GM21825 (cell line): ENCODE measurements around the gene ITGB1BP1.
A peak's percentile ranks its signal among the peaks of the same experiment; 100 is the strongest.

Experiments
- ATAC-seq: cut with Tn5 transposase; IDR thresholded peaks from one replicate; pipeline ENCODE4 v1.9.1; 2021; ENCODE audit warnings: mild to moderate bottlenecking, moderate library complexity; ENCODE audit not compliant: unreplicated experiment

Gene ITGB1BP1

GRCh38 chr2:9428965-9429577, 5.7 kb upstream of the ITGB1BP1 start:
- no peak for ATAC-seq

- no peak for ATAC-seq
These were observed 1.3 kb upstream of the ITGB1BP1 start for GRCh38 chr2:9424447-9425164.

GRCh38 chr2:9423922-9424272, 569 bp upstream of the ITGB1BP1 start:
- peak; percentile 4 for ATAC-seq

- peak; percentile 28 for ATAC-seq
These were observed 818 bp downstream of the ITGB1BP1 start for GRCh38 chr2:9422321-9423099.

GRCh38 chr2:9420495-9420894, 2.8 kb downstream of the ITGB1BP1 start:
- ATAC-seq, result no peak

- ATAC-seq, result no peak
These were observed 3.8 kb downstream of the ITGB1BP1 start for GRCh38 chr2:9419541-9419940.

- no peak for ATAC-seq
These were observed 4.6 kb downstream of the ITGB1BP1 start for GRCh38 chr2:9418746-9419145.

- ATAC-seq, result no peak
These were observed 5.6 kb downstream of the ITGB1BP1 start for GRCh38 chr2:9417725-9418124.

- no peak for ATAC-seq
These were observed 6.4 kb downstream of the ITGB1BP1 start for GRCh38 chr2:9416962-9417316.

GRCh38 chr2:9416267-9416961, 6.9 kb downstream of the ITGB1BP1 start:
- no peak for ATAC-seq

GRCh38 chr2:9415516-9416169, 7.7 kb downstream of the ITGB1BP1 start:
- ATAC-seq, result no peak

- no peak for ATAC-seq
These were observed 10.5 kb downstream of the ITGB1BP1 start for GRCh38 chr2:9412781-9413180.

GRCh38 chr2:9410108-9410507, 13.2 kb downstream of the ITGB1BP1 start:
- no peak for ATAC-seq

- ATAC-seq, result no peak
These were observed 14.6 kb downstream of the ITGB1BP1 start for GRCh38 chr2:9408641-9409151.

GRCh38 chr2:9407363-9407811, 15.9 kb downstream of the ITGB1BP1 start:
- ATAC-seq, result no peak

- ATAC-seq, result no peak
These were observed 16.6 kb downstream of the ITGB1BP1 start for GRCh38 chr2:9406529-9407362.

GRCh38 chr2:9405636-9406035, 17.7 kb downstream of the ITGB1BP1 start:
- ATAC-seq, result no peak

GRCh38 chr2:9404451-9404850, 18.9 kb downstream of the ITGB1BP1 start:
- no peak for ATAC-seq

GRCh38 chr2:9403924-9404323, 19.4 kb downstream of the ITGB1BP1 start:
- ATAC-seq, result no peak
